Uterus (tissue), 4 donors: ENCODE results near the gene CPTP. TPM values are rescaled to one million over a fixed set of nuclear protein-coding genes. Genes with fewer than 3 reads are reported as not detected.
"Not testable (repeated sequence)": the region's sequence is repeated elsewhere in the genome, so short reads cannot be mapped to it uniquely, and the experiment has no call there.

Source experiments
- DNase-seq, 2 donors: peaks; one replicate each; pipeline ENCODE4 v3.0.0-alpha.2; 2019 to 2020
- H3K27ac ChIP-seq, 2 donors: fragments of 200-600 bp; sonication (generic); 1 replicate in 1 of 2; 2 replicates in 1 of 2; pipeline ENCODE4 v1.5.1; 2016 to 2018
- H3K27me3 ChIP-seq, 2 donors: fragments of 200-600 bp; sonication (generic); one replicate each; pipeline ENCODE4 v1.5.1; 2018 to 2019; ENCODE audit warnings: control low read depth in 1 of 2
- H3K36me3 ChIP-seq, 2 donors: fragments of 200-600 bp; sonication (generic); one replicate each; pipeline ENCODE4 v1.5.1; 2019; ENCODE audit warnings: control low read depth in 1 of 2
- H3K4me1 ChIP-seq, 2 donors: fragments of 200-600 bp; sonication (generic); one replicate each; pipeline ENCODE4 v1.5.1; 2018 to 2019; ENCODE audit warnings: control low read depth in 1 of 2
- H3K4me3 ChIP-seq, 2 donors: fragments of 200-600 bp; sonication (generic); 1 replicate in 1 of 2; 2 replicates in 1 of 2; pipeline ENCODE4 v1.5.1; 2018 to 2019; ENCODE audit warnings: mild to moderate bottlenecking in 1 of 2
- H3K9me3 ChIP-seq, 2 donors: fragments of 200-600 bp; sonication (generic); one replicate each; pipeline ENCODE4 v1.5.1; 2019; ENCODE audit warnings: control low read depth in 1 of 2
- CTCF ChIP-seq, 4 experiments: fragments of 200-600 bp in 2 of 4; fragments of 450-650 bp in 2 of 4; sonication (generic) in 2 of 4; IDR thresholded peaks; one replicate each; pipeline ENCODE4 v1.5.1; 2016 to 2019; ENCODE audit warnings: antibody characterized with exemption in 4 of 4, mild to moderate bottlenecking in 2 of 4, moderate library complexity in 1 of 4
- POLR2A ChIP-seq, 2 donors: fragments of 450-650 bp; IDR thresholded peaks; one replicate each; pipeline ENCODE4 v1.6.1; 2016; ENCODE audit warnings: antibody characterized with exemption in 2 of 2, mild to moderate bottlenecking in 1 of 2, moderate library complexity in 1 of 2
- intact Hi-C: fragments of 100-400 bp; cut with DNase I; formaldehyde crosslinking; loops from one replicate; pipeline ENCODE4 v1.15.1; 2023; ENCODE audit warnings: low total_unique reads
- total RNA-seq, 4 donors: library from RNA; depleted of rRNA in 3 of 4; stranded (reverse); fragments of >200 nt in 3 of 4; gene quantifications; one replicate each; pipeline versions ENCODE4 v1.1.0 to v1.2.4, GENCODE V29; 2014 to 2023
- donor health status: DM: yes; HTN: yes; CAD: no.

CPTP gene
- total RNA-seq, 4 donors from 2014 or later: 3.5 to 23.9 (median 16.4) TPM

GRCh38 chr1:1313500-1314236 lies 10.9 kb upstream of the CPTP start:
- intact Hi-C loops: no loop called here
- TF ChIP-seq CTCF (IDR thresholded peaks at IDR 0.05) (no peak), POLR2A (IDR thresholded peaks at IDR 0.05) (no peak)
- DNase-seq: no peak
- Histone ChIP-seq H3K27ac (no peak overlapping the region), H3K4me1 (peaks cover 12 to 13% of the 10 kb centered on the region in 2 donors), H3K27me3 (no peaks in the 10 kb centered on the region), H3K4me3 (no peak overlapping the region), H3K36me3 (no peaks in the 10 kb centered on the region), H3K9me3 (no peaks in the 10 kb centered on the region)

- intact Hi-C loops: no loop called here
- no peak for TF ChIP-seq CTCF (IDR thresholded peaks at IDR 0.05)
- TF ChIP-seq POLR2A (IDR thresholded peaks at IDR 0.05): no peak
- peaks cover 15 to 19% of the 10 kb centered on the region in 2 donors for H3K4me1 ChIP-seq
- no peak overlapping the region for H3K4me3 ChIP-seq
- H3K36me3 ChIP-seq: no peaks in the 10 kb centered on the region
- H3K9me3 ChIP-seq: no peaks in the 10 kb centered on the region
- DNase-seq: no peak
- H3K27me3 ChIP-seq: no peaks in the 10 kb centered on the region
- H3K27ac ChIP-seq: no peak overlapping the region
Measured at GRCh38 chr1:1314237-1314586, 10.4 kb upstream of the CPTP start.

GRCh38 chr1:1314678-1315335 lies 9.8 kb upstream of the CPTP start:
- no peaks in the 10 kb centered on the region for H3K27me3 ChIP-seq
- H3K27ac ChIP-seq: peak overlapping the region; percentile 52 to 61
- peaks cover 15 to 21% of the 10 kb centered on the region in 2 donors for H3K4me1 ChIP-seq
- no peak for DNase-seq
- intact Hi-C loops: no loop called here
- no peaks in the 10 kb centered on the region for H3K36me3 ChIP-seq
- no peak for TF ChIP-seq CTCF (IDR thresholded peaks at IDR 0.05)
- TF ChIP-seq POLR2A (IDR thresholded peaks at IDR 0.05): no peak
- H3K9me3 ChIP-seq: no peaks in the 10 kb centered on the region
- no peak overlapping the region for H3K4me3 ChIP-seq

GRCh38 chr1:1315435-1315954 lies 9.1 kb upstream of the CPTP start:
- no peaks in the 10 kb centered on the region for H3K9me3 ChIP-seq
- peak overlapping the region; percentile 91 to 96 for H3K27ac ChIP-seq
- H3K27me3 ChIP-seq: no peaks in the 10 kb centered on the region
- TF ChIP-seq CTCF (IDR thresholded peaks at IDR 0.05) (no peak), POLR2A (IDR thresholded peaks at IDR 0.05) (no peak)
- intact Hi-C loops: no loop called here
- DNase-seq: peak in 1 of 2 donors; percentile 70
- peaks cover 19 to 21% of the 10 kb centered on the region in 2 donors for H3K4me1 ChIP-seq
- H3K36me3 ChIP-seq: no peaks in the 10 kb centered on the region
- H3K4me3 ChIP-seq: no peak overlapping the region

- Histone ChIP-seq H3K27ac (peak overlapping the region; percentile 91 to 96), H3K4me1 (peaks cover 21 to 26% of the 10 kb centered on the region in 2 donors)
- H3K9me3 ChIP-seq, H3K36me3 ChIP-seq, DNase-seq, H3K4me3 ChIP-seq, H3K27me3 ChIP-seq, intact Hi-C loops: not testable (repeated sequence)
Measured at GRCh38 chr1:1316199-1316598, 8.4 kb upstream of the CPTP start.
